Right lobe of liver (tissue), 6 donors: ENCODE data around the gene CEP20. TPM values are rescaled to one million over a fixed set of nuclear protein-coding genes. Genes with fewer than 3 reads are reported as not detected.
"Not testable (repeated sequence)": the region's sequence is repeated elsewhere in the genome, so short reads cannot be mapped to it uniquely, and the experiment has no call there.

Source experiments
- ATAC-seq, 4 donors: fragments of 200-7000 bp; cut with Tn5 transposase; one replicate each; pipeline ENCODE4 v1.9.1; 2020; ENCODE audit warnings: mild to moderate bottlenecking in 4 of 4, moderate library complexity in 4 of 4
- DNase-seq, 3 donors: peaks; one replicate each; pipeline ENCODE4 v3.0.0-alpha.2; 2020
- H3K27ac ChIP-seq, 3 donors: fragments of 200-600 bp; one replicate each; pipeline ENCODE4 v1.8.0; 2022
- H3K27me3 ChIP-seq, 2 donors: fragments of 200-600 bp; one replicate each; pipeline ENCODE4 v1.8.0; 2022
- H3K36me3 ChIP-seq, 4 donors: fragments of 200-600 bp; sonication (generic) in 1 of 4; one replicate each; pipeline versions ENCODE4 v1.5.1 to v1.8.0; 2017 to 2022; ENCODE audit warnings: control low read depth in 1 of 4
- H3K4me1 ChIP-seq, 4 donors: fragments of 200-600 bp; sonication (generic) in 1 of 4; one replicate each; pipeline versions ENCODE4 v1.5.1 to v1.8.0; 2017 to 2022; ENCODE audit warnings: control low read depth in 1 of 4
- H3K4me3 ChIP-seq, 3 donors: fragments of 200-600 bp; one replicate each; pipeline ENCODE4 v1.8.0; 2022
- H3K9me3 ChIP-seq, 4 donors: fragments of 200-600 bp; sonication (generic) in 1 of 4; one replicate each; pipeline versions ENCODE4 v1.5.1 to v1.8.0; 2017 to 2022; ENCODE audit warnings: control low read depth in 1 of 4
- POLR2A ChIP-seq: fragments of 450-650 bp; IDR thresholded peaks from one replicate; pipeline ENCODE4 v1.6.1; 2017; ENCODE audit warnings: antibody characterized with exemption, mild to moderate bottlenecking
- WGBS: methylation state at CpG from one replicate; pipeline ENCODE4 v1.1.6; 2018; ENCODE audit warnings: low coverage, low lambda C conversion rate; ENCODE audit not compliant: insufficient coverage; ENCODE audit errors: missing lambda C conversion rate; 5-methylcytosine and 5-hydroxymethylcytosine counted together
- intact Hi-C, 2 donors: fragments of 100-400 bp; cut with DNase I; formaldehyde crosslinking; loops; one replicate each; pipeline versions ENCODE4 v1.11.2 to v1.14.1; 2022
- total RNA-seq, 6 experiments: library from RNA; depleted of rRNA in 2 of 6; stranded (reverse); fragments of >200 nt in 2 of 6; fragmentation: NEBNext Ultra II Directional in 3 of 6; extraction: Animal tissue kit (Norgen Biotek cat#: 25700) in 3 of 6; gene quantifications; one replicate each; pipeline versions ENCODE4 v1.1.0 to v1.2.4, GENCODE V29; 2016 to 2023
- TF ChIP-seq, protein P1 (sequence below), 4 donors: fragments of 200-600 bp in 3 of 4; fragments of 450-650 bp in 1 of 4; IDR thresholded peaks; one replicate each; pipeline versions ENCODE4 v1.5.1 to v1.8.0; 2016 to 2022; ENCODE audit warnings: antibody characterized with exemption in 4 of 4, mild to moderate bottlenecking in 2 of 4
- donor health status: DM: no; HTN: yes; CAD: no.
- donor health status: DM: no; HTN: no; CAD: no.
- donor health status: DM: no; HTN: no; CAD: no.
- donor health status: DM: no; HTN: yes; CAD: no.
- donor health status: DM: no; HTN: yes; CAD: no.

Gene CEP20
- total RNA-seq, 6 experiments from 2014 or later = 13.3 to 28.3 (median 18.3) TPM

GRCh38 chr16:15847611-15848175 is 40.7 kb downstream of the CEP20 start:
- ATAC-seq (no peak), DNase-seq (no peak)
- H3K36me3 ChIP-seq = no peaks in the 10 kb centered on the region
- no peak overlapping the region for H3K27ac ChIP-seq
- WGBS = 57% methylated on average over 9 of the region's 9 CpGs
- TF ChIP-seq, protein P1, sequence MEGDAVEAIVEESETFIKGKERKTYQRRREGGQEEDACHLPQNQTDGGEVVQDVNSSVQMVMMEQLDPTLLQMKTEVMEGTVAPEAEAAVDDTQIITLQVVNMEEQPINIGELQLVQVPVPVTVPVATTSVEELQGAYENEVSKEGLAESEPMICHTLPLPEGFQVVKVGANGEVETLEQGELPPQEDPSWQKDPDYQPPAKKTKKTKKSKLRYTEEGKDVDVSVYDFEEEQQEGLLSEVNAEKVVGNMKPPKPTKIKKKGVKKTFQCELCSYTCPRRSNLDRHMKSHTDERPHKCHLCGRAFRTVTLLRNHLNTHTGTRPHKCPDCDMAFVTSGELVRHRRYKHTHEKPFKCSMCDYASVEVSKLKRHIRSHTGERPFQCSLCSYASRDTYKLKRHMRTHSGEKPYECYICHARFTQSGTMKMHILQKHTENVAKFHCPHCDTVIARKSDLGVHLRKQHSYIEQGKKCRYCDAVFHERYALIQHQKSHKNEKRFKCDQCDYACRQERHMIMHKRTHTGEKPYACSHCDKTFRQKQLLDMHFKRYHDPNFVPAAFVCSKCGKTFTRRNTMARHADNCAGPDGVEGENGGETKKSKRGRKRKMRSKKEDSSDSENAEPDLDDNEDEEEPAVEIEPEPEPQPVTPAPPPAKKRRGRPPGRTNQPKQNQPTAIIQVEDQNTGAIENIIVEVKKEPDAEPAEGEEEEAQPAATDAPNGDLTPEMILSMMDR (IDR thresholded peaks at IDR 0.05) = no peak
- no peak for TF ChIP-seq POLR2A
- H3K27me3 ChIP-seq = no peaks in the 10 kb centered on the region
- H3K4me3 ChIP-seq = no peak overlapping the region
- no peaks in the 10 kb centered on the region for H3K4me1 ChIP-seq
- no peaks in the 10 kb centered on the region for H3K9me3 ChIP-seq
- intact Hi-C loops = no loop called here

DNA sequence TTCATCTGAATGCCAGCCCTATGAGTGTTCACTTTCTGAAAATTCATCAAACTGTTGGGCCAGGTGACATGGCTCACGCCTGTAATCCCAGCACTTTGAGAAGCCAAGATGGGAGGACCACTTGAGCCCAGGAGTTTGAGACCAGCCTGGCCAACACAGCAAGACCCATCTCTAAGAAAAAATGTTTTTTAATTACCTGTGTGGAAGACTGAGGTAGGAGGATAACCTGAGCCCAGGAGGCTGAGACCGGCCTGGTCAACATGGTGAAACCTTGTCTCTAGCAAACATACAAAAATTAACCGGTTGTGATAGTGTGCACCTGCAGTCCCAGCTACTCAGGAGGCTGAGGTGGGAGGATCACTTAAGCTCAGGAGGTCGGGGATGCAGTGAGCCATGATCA is 41.9 kb downstream of the CEP20 start:
- intact Hi-C loops = no loop called here
- Histone ChIP-seq H3K27ac (no peak overlapping the region), H3K4me1 (no peaks in the 10 kb centered on the region), H3K36me3 (no peaks in the 10 kb centered on the region), H3K9me3 (no peaks in the 10 kb centered on the region), H3K27me3 (no peaks in the 10 kb centered on the region), H3K4me3 (no peak overlapping the region)
- TF ChIP-seq, protein P1 (IDR thresholded peaks at IDR 0.05) = no peak
- TF ChIP-seq POLR2A = no peak
- ATAC-seq (no peak), DNase-seq (no peak)
- WGBS = 57% methylated on average over 3 of the region's 4 CpGs

DNA sequence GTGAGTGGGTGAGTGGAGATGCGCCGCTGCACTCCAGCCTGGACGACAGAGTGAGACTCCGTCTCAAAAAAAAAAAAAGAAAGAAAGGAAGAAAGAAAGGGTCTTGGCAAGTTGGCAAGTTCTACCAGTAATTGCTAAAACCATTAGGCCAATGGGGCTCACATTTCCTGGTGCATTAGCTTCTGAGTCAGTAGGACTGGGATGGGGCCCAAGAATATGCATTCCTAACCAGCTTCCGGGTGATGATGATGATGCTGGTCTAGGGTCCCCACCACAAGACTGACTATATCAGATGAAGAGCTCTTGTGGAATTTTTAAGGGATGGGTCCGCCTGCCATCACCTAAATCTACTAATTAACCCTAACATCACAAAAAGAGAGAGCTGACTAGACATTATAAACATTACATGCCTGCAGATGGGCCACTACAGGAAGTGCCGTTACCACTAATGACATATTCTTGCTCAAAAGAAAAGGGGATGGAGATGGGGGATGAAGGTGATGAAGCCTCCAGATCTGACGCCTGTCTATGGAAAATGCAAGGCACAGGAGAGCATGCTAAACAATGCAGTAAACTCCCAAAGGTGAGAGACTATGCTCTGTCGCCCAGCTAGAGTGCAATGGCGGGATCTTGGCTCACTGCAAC is 44.6 kb downstream of the CEP20 start:
- ATAC-seq = no peak
- H3K9me3 ChIP-seq = no peaks in the 10 kb centered on the region
- no peaks in the 10 kb centered on the region for H3K27me3 ChIP-seq
- TF ChIP-seq, protein P1 (IDR thresholded peaks at IDR 0.05) = no peak
- TF ChIP-seq POLR2A = no peak
- no peak overlapping the region for H3K4me3 ChIP-seq
- no peak overlapping the region for H3K27ac ChIP-seq
- H3K36me3 ChIP-seq = no peaks in the 10 kb centered on the region
- 54% methylated on average over 7 of the region's 10 CpGs for WGBS
- H3K4me1 ChIP-seq = no peaks in the 10 kb centered on the region
- intact Hi-C loops = no loop called here
- no peak for DNase-seq

- 88% methylated on average over 8 of the region's 8 CpGs for WGBS
- ATAC-seq, intact Hi-C loops, H3K27ac ChIP-seq, H3K36me3 ChIP-seq, H3K4me1 ChIP-seq, H3K9me3 ChIP-seq, H3K27me3 ChIP-seq, H3K4me3 ChIP-seq, DNase-seq: not testable (repeated sequence)
Observed at GRCh38 chr16:15839204-15839603, 49.2 kb downstream of the CEP20 start.

- H3K4me3 ChIP-seq = no peak overlapping the region
- no peaks in the 10 kb centered on the region for H3K27me3 ChIP-seq
- no peak for TF ChIP-seq POLR2A
- TF ChIP-seq, protein P1 (IDR thresholded peaks at IDR 0.05) = no peak
- WGBS = 73% methylated on average over 2 of the region's 11 CpGs
- H3K9me3 ChIP-seq = no peaks in the 10 kb centered on the region
- DNase-seq = no peak
- ATAC-seq = no peak
- intact Hi-C loops = no loop called here
- H3K27ac ChIP-seq = no peak overlapping the region
- H3K4me1 ChIP-seq = no peaks in the 10 kb centered on the region
- no peaks in the 10 kb centered on the region for H3K36me3 ChIP-seq
Observed at GRCh38 chr16:15837761-15838160, 50.6 kb downstream of the CEP20 start.
